Measurements from ENCODE around the gene GET3. TPM values are rescaled to one million over a fixed set of nuclear protein-coding genes. Genes with fewer than 3 reads are reported as not detected.

GET3 gene
- total RNA-seq, 1 donor from 2014 or later: 43.6 TPM

- H3K27me3 ChIP-seq: no peaks in the 10 kb centered on the region
- intact Hi-C loops (cut with DNase I): no loop called here
- H3K36me3 ChIP-seq: peaks cover 20 to 23% of the 10 kb centered on the region in 2 donors
- no peak for TF ChIP-seq CTCF (IDR thresholded peaks at IDR 0.05)
- DNase-seq (ENCODE audit: low spot score in 2 of 2): no peak
- no peaks in the 10 kb centered on the region for H3K9me3 ChIP-seq
- H3K4me1 ChIP-seq: no peaks in the 10 kb centered on the region
- H3K27ac ChIP-seq: no peak overlapping the region
- H3K4me3 ChIP-seq: no peak overlapping the region
These were observed 13.6 kb downstream of the GET3 start for GRCh38 chr19:12750851-12751250.

GRCh38 chr19:12751635-12752034 lies 14.3 kb downstream of the GET3 start, which contains the start of gene BEST2:
Gene BEST2 (plus strand): TSS chr19:12751791. CDS start chr19:12752593, 802 bp downstream.
- Histone ChIP-seq H3K4me3 (no peak within 1 kb of the TSS), H3K27me3 (no peaks in the 10 kb centered on the region), H3K9me3 (no peaks in the 10 kb centered on the region), H3K27ac (no peak within 1 kb of the TSS), H3K36me3 (peaks cover 16 to 17% of the 10 kb centered on the region in 2 donors), H3K4me1 (no peaks in the 10 kb centered on the region)
- intact Hi-C loops (cut with DNase I): no loop called here
- DNase-seq (ENCODE audit: low spot score in 2 of 2): no peak
- no peak for TF ChIP-seq CTCF (IDR thresholded peaks at IDR 0.05)

GRCh38 chr19:12752056-12752781 lies 14.9 kb downstream of the GET3 start:
- DNase-seq (ENCODE audit: low spot score in 2 of 2): no peak
- Histone ChIP-seq H3K4me3 (no peak overlapping the region), H3K36me3 (peaks cover 10 to 11% of the 10 kb centered on the region in 2 donors), H3K4me1 (no peaks in the 10 kb centered on the region), H3K27me3 (no peaks in the 10 kb centered on the region), H3K9me3 (no peaks in the 10 kb centered on the region), H3K27ac (no peak overlapping the region)
- intact Hi-C loops (cut with DNase I): no loop called here
- no peak for TF ChIP-seq CTCF (IDR thresholded peaks at IDR 0.05)

GRCh38 chr19:12754465-12755196 lies 17.3 kb downstream of the GET3 start:
- DNase-seq (ENCODE audit: low spot score in 2 of 2): no peak
- peaks cover 0 to 3% of the 10 kb centered on the region in 2 donors for H3K4me1 ChIP-seq
- no peak overlapping the region for H3K27ac ChIP-seq
- intact Hi-C loops (cut with DNase I): no loop called here
- H3K36me3 ChIP-seq: no peaks in the 10 kb centered on the region
- TF ChIP-seq CTCF (IDR thresholded peaks at IDR 0.05): no peak
- no peak overlapping the region for H3K4me3 ChIP-seq
- H3K9me3 ChIP-seq: no peaks in the 10 kb centered on the region
- no peaks in the 10 kb centered on the region for H3K27me3 ChIP-seq

- intact Hi-C loops (cut with DNase I): no loop called here
- no peak for TF ChIP-seq CTCF (IDR thresholded peaks at IDR 0.05)
- no peaks in the 10 kb centered on the region for H3K27me3 ChIP-seq
- no peak overlapping the region for H3K4me3 ChIP-seq
- peaks cover 0 to 3% of the 10 kb centered on the region in 2 donors for H3K4me1 ChIP-seq
- no peak overlapping the region for H3K27ac ChIP-seq
- no peak for DNase-seq (ENCODE audit: low spot score in 2 of 2)
- no peaks in the 10 kb centered on the region for H3K36me3 ChIP-seq
- no peaks in the 10 kb centered on the region for H3K9me3 ChIP-seq
These were observed 19.0 kb downstream of the GET3 start for GRCh38 chr19:12756150-12756883.

Measured in ascending aorta (tissue), 2 donors.